ENCODE results near the gene APOE. TPM values are rescaled to one million over a fixed set of nuclear protein-coding genes. Genes with fewer than 3 reads are reported as not detected.
"Not testable (repeated sequence)": the region's sequence is repeated elsewhere in the genome, so short reads cannot be mapped to it uniquely, and the experiment has no call there.

APOE gene
- total RNA-seq, 1 experiment from 2014 or later = 530 TPM

DNA sequence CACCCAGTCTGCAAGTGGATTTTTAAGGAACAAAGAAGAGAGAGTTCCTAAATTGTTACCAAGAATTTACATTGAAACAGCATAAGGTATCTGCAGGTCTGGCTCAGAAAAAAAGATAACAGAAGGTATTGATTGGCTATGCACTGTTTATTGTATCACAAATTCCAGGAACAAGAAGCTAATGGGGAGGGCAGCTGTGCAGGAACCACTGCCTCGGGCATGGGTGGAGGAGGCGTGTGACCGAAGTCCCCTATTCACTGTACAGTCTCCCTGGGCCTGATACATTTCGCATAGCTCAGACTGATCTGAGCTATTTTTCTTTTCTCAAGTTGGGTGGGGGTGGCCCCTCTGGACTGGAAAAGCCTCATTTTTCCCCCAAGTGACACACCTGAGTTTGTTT lies 47.8 kb upstream of the APOE start:
- no peak overlapping the region for H3K18ac ChIP-seq (ENCODE audit: insufficient read length, low read depth, low read length)
- H4K20me1 ChIP-seq (ENCODE audit: control insufficient read depth, insufficient read depth, insufficient read length) = no peaks in the 10 kb centered on the region
- no peak overlapping the region for H3K14ac ChIP-seq (ENCODE audit: insufficient read depth, low read length)
- H3K27ac Mint-ChIP-seq = no peak overlapping the region
- no peak overlapping the region for H4K8ac ChIP-seq (replicated peaks; ENCODE audit: insufficient read length, low read depth, low read length)
- H2BK12ac ChIP-seq (ENCODE audit: insufficient read length, low read depth, low read length) = no peak overlapping the region
- peaks cover 5% of the 10 kb centered on the region; the same call in 1 of the 2 replicates for H3K79me2 ChIP-seq (ENCODE audit: insufficient read depth, low read length)
- H4K91ac ChIP-seq (ENCODE audit: insufficient read length, low read depth, low read length) = no peak overlapping the region
- H3K4me2 ChIP-seq (ENCODE audit: insufficient read depth, insufficient read length, low read length) = no peak overlapping the region
- no peaks in the 10 kb centered on the region for H3K9me3 Mint-ChIP-seq
- no peaks in the 10 kb centered on the region for H3K27me3 Mint-ChIP-seq (ENCODE audit: low read depth)
- no peak overlapping the region for H2BK120ac ChIP-seq (ENCODE audit: low read depth, low read length, poor library complexity, severe bottlenecking)
- H3K9ac ChIP-seq (ENCODE audit: extremely low read depth, insufficient read length, low read length) = no peak overlapping the region
- TF ChIP-seq, protein P1, sequence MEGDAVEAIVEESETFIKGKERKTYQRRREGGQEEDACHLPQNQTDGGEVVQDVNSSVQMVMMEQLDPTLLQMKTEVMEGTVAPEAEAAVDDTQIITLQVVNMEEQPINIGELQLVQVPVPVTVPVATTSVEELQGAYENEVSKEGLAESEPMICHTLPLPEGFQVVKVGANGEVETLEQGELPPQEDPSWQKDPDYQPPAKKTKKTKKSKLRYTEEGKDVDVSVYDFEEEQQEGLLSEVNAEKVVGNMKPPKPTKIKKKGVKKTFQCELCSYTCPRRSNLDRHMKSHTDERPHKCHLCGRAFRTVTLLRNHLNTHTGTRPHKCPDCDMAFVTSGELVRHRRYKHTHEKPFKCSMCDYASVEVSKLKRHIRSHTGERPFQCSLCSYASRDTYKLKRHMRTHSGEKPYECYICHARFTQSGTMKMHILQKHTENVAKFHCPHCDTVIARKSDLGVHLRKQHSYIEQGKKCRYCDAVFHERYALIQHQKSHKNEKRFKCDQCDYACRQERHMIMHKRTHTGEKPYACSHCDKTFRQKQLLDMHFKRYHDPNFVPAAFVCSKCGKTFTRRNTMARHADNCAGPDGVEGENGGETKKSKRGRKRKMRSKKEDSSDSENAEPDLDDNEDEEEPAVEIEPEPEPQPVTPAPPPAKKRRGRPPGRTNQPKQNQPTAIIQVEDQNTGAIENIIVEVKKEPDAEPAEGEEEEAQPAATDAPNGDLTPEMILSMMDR (conservative IDR thresholded peaks at IDR 0.05) = no peak
- H3K4me3 Mint-ChIP-seq = no peak overlapping the region
- no peak overlapping the region for H2AFZ ChIP-seq (ENCODE audit: low read length)
- H3K4ac ChIP-seq (ENCODE audit: low read depth, low read length) = no peak overlapping the region
- no peak overlapping the region for H4K5ac ChIP-seq (ENCODE audit: insufficient read length, low read depth, low read length)
- H3K79me1 ChIP-seq (ENCODE audit: insufficient read depth, low read depth, low read length, poor library complexity, severe bottlenecking) = peaks cover 8% of the 10 kb centered on the region
- peaks cover 15 to 57% (median 57%) of the 10 kb centered on the region in 3 experiments; a peak in 6 of 7 replicates for H3K36me3 Mint-ChIP-seq (ENCODE audit: insufficient read depth in 1 of 3, low read depth in 3 of 3)
- no peak overlapping the region for H3K27ac ChIP-seq (ENCODE audit: insufficient read length, low read depth, low read length)
- H3K9me3 ChIP-seq (ENCODE audit: control insufficient read depth, low read depth, low read length) = no peaks in the 10 kb centered on the region
- H3T11ph ChIP-seq (ENCODE audit: low read length) = no peak overlapping the region
- no peak overlapping the region for H2BK5ac ChIP-seq (ENCODE audit: insufficient read length, low read length)
- H3K4me1 Mint-ChIP-seq = peaks cover 5 to 9% of the 10 kb centered on the region in 2 experiments; a peak in 3 of 4 replicates
- no peaks in the 10 kb centered on the region for H3K23me2 ChIP-seq (ENCODE audit: insufficient read length, low read depth, low read length, poor library complexity, severe bottlenecking)
- no peak overlapping the region for H2BK15ac ChIP-seq (ENCODE audit: low read depth, low read length)
- no peak overlapping the region for H3K23ac ChIP-seq (ENCODE audit: insufficient read length, low read depth, low read length)
- DNase-seq = no peak
- no peak overlapping the region for H2BK20ac ChIP-seq (ENCODE audit: low read depth, low read length, poor library complexity, severe bottlenecking)
- WGBS (ENCODE audit: extremely low coverage, insufficient read length, low lambda C conversion rate) = no CpG with 5 or more reads among the region's 4 CpGs
- H3K27me3 ChIP-seq (ENCODE audit: insufficient read depth, low read length) = no peaks in the 10 kb centered on the region
- no peaks in the 10 kb centered on the region for H3K4me1 ChIP-seq (ENCODE audit: insufficient read depth, low read length)
- H3K56ac ChIP-seq (ENCODE audit: insufficient read length, low read depth, low read length) = no peak overlapping the region
- H2AK5ac ChIP-seq (ENCODE audit: insufficient read length, low read length) = no peak overlapping the region

DNA sequence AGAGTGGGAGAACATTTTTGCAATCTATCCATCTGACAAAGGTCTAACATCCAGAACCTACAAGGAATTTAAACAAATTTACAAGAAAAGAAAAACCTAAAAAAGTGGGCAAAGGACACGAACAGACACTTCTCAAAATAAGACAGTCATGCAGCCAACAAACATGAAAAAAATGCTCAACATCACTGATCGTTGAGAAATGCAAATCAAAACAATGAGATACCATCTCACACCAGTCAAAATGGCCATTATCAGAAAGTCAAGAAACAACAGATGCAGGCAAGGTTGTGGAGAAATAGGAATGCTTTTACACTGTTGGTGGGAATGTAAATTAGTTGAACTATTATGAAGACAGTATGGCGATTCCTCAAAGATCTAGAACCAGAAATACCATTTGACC lies 44.0 kb upstream of the APOE start:
- not testable (repeated sequence) for H3T11ph ChIP-seq (ENCODE audit: low read length); H3K9me3 Mint-ChIP-seq; H3K18ac ChIP-seq (ENCODE audit: insufficient read length, low read depth, low read length); H3K4ac ChIP-seq (ENCODE audit: low read depth, low read length); H2BK120ac ChIP-seq (ENCODE audit: low read depth, low read length, poor library complexity, severe bottlenecking); H3K23ac ChIP-seq (ENCODE audit: insufficient read length, low read depth, low read length); H3K23me2 ChIP-seq (ENCODE audit: insufficient read length, low read depth, low read length, poor library complexity, severe bottlenecking); H3K27me3 Mint-ChIP-seq (ENCODE audit: low read depth); DNase-seq; H3K4me3 Mint-ChIP-seq; H4K8ac ChIP-seq (replicated peaks; ENCODE audit: insufficient read length, low read depth, low read length); H2BK20ac ChIP-seq (ENCODE audit: low read depth, low read length, poor library complexity, severe bottlenecking); H2AK5ac ChIP-seq (ENCODE audit: insufficient read length, low read length); H3K14ac ChIP-seq (ENCODE audit: insufficient read depth, low read length); H2AFZ ChIP-seq (ENCODE audit: low read length); H3K4me2 ChIP-seq (ENCODE audit: insufficient read depth, insufficient read length, low read length); H4K20me1 ChIP-seq (ENCODE audit: control insufficient read depth, insufficient read depth, insufficient read length); H3K4me1 ChIP-seq (ENCODE audit: insufficient read depth, low read length); H3K27me3 ChIP-seq (ENCODE audit: insufficient read depth, low read length); H3K56ac ChIP-seq (ENCODE audit: insufficient read length, low read depth, low read length); H2BK15ac ChIP-seq (ENCODE audit: low read depth, low read length); H4K91ac ChIP-seq (ENCODE audit: insufficient read length, low read depth, low read length); H2BK5ac ChIP-seq (ENCODE audit: insufficient read length, low read length); H3K4me1 Mint-ChIP-seq; H3K9me3 ChIP-seq (ENCODE audit: control insufficient read depth, low read depth, low read length); H3K79me2 ChIP-seq (ENCODE audit: insufficient read depth, low read length); H3K9ac ChIP-seq (ENCODE audit: extremely low read depth, insufficient read length, low read length); H3K27ac ChIP-seq (ENCODE audit: insufficient read length, low read depth, low read length); H3K79me1 ChIP-seq (ENCODE audit: insufficient read depth, low read depth, low read length, poor library complexity, severe bottlenecking); H4K5ac ChIP-seq (ENCODE audit: insufficient read length, low read depth, low read length); H2BK12ac ChIP-seq (ENCODE audit: insufficient read length, low read depth, low read length)
- WGBS (ENCODE audit: extremely low coverage, insufficient read length, low lambda C conversion rate) = no CpG with 5 or more reads among the region's 3 CpGs
- Mint-ChIP-seq H3K36me3 (ENCODE audit: insufficient read depth in 1 of 3, low read depth in 3 of 3) (peaks cover 29 to 66% (median 58%) of the 10 kb centered on the region in 3 experiments; a peak in 6 of 7 replicates), H3K27ac (peak overlapping the region in 1 of 3 experiments; percentile 22; a peak in 1 of 7 replicates)
